GM12892 (cell line): Measurements from ENCODE around the gene INPP4B.

ENCODE experiments used
- POLR2A ChIP-seq: IDR thresholded peaks from 2 replicates; pipeline ENCODE4 v1.6.1; 2011; ENCODE audit warnings: low read depth, low read length, control low read depth
- POLR2AphosphoS5 ChIP-seq: IDR thresholded peaks from 2 replicates; pipeline ENCODE4 v1.6.1; 2011; ENCODE audit warnings: low read depth, low read length, control low read depth
- TAF1 ChIP-seq: IDR thresholded peaks from 2 replicates; pipeline ENCODE4 v1.6.1; 2011; ENCODE audit warnings: low read depth, mild to moderate bottlenecking, control low read depth, low read length, borderline replicate concordance

- TF ChIP-seq TAF1 (no peak), POLR2AphosphoS5 (no peak), POLR2A (no peak)
These were observed 34.0 kb downstream of the INPP4B start for GRCh38 chr4:142812091-142812490.
